ENCODE data around the gene CHD2.

The CHD2 gene

GRCh38 chr15:93063262-93063671 is 163.1 kb downstream of the CHD2 start:
- in situ Hi-C loops (cut with MboI; ENCODE audit: low sequenced_read_pairs): no loop called here

- in situ Hi-C loops (cut with MboI; ENCODE audit: low sequenced_read_pairs): no loop called here
Observed at GRCh38 chr15:93063796-93064690, 163.9 kb downstream of the CHD2 start.

GRCh38 chr15:93065641-93066045 is 165.5 kb downstream of the CHD2 start:
- in situ Hi-C loops (cut with MboI; ENCODE audit: low sequenced_read_pairs): no loop called here

- in situ Hi-C loops (cut with MboI; ENCODE audit: low sequenced_read_pairs): no loop called here
Observed at GRCh38 chr15:93066224-93066681, 166.1 kb downstream of the CHD2 start.

- in situ Hi-C loops (cut with MboI; ENCODE audit: low sequenced_read_pairs): no loop called here
Observed at GRCh38 chr15:93066834-93067648, 166.9 kb downstream of the CHD2 start.

- in situ Hi-C loops (cut with MboI; ENCODE audit: low sequenced_read_pairs): no loop called here
Observed at GRCh38 chr15:93067649-93068085, 167.5 kb downstream of the CHD2 start.

GRCh38 chr15:93068581-93069199 is 168.6 kb downstream of the CHD2 start:
- in situ Hi-C loops (cut with MboI; ENCODE audit: low sequenced_read_pairs): no loop called here

GRCh38 chr15:93070132-93070531 is 170.0 kb downstream of the CHD2 start:
- in situ Hi-C loops (cut with MboI; ENCODE audit: low sequenced_read_pairs): no loop called here

- in situ Hi-C loops (cut with MboI; ENCODE audit: low sequenced_read_pairs): no loop called here
Observed at GRCh38 chr15:93070551-93071296, 170.6 kb downstream of the CHD2 start.

GRCh38 chr15:93071469-93071936 is 171.4 kb downstream of the CHD2 start:
- in situ Hi-C loops (cut with MboI; ENCODE audit: low sequenced_read_pairs): no loop called here

GRCh38 chr15:93072011-93072410 is 171.9 kb downstream of the CHD2 start:
- in situ Hi-C loops (cut with MboI; ENCODE audit: low sequenced_read_pairs): no loop called here

- in situ Hi-C loops (cut with MboI; ENCODE audit: low sequenced_read_pairs): no loop called here
Observed at GRCh38 chr15:93072411-93073394, 172.6 kb downstream of the CHD2 start.

GRCh38 chr15:93073465-93073952 is 173.4 kb downstream of the CHD2 start:
- in situ Hi-C loops (cut with MboI; ENCODE audit: low sequenced_read_pairs): no loop called here

GRCh38 chr15:93074599-93074998 is 174.5 kb downstream of the CHD2 start:
- in situ Hi-C loops (cut with MboI; ENCODE audit: low sequenced_read_pairs): no loop called here

GRCh38 chr15:93076217-93076616 is 176.1 kb downstream of the CHD2 start:
- in situ Hi-C loops (cut with MboI; ENCODE audit: low sequenced_read_pairs): no loop called here

GRCh38 chr15:93076875-93077274 is 176.8 kb downstream of the CHD2 start:
- in situ Hi-C loops (cut with MboI; ENCODE audit: low sequenced_read_pairs): no loop called here
